Kidney tubule cell (primary cell): Measurements from ENCODE around the gene AP1S3.

ENCODE experiments used
- DNase-seq: peaks from one replicate; pipeline ENCODE4 v3.0.0-alpha.2; 2018; ENCODE audit warnings: low spot score

Gene AP1S3

DNA sequence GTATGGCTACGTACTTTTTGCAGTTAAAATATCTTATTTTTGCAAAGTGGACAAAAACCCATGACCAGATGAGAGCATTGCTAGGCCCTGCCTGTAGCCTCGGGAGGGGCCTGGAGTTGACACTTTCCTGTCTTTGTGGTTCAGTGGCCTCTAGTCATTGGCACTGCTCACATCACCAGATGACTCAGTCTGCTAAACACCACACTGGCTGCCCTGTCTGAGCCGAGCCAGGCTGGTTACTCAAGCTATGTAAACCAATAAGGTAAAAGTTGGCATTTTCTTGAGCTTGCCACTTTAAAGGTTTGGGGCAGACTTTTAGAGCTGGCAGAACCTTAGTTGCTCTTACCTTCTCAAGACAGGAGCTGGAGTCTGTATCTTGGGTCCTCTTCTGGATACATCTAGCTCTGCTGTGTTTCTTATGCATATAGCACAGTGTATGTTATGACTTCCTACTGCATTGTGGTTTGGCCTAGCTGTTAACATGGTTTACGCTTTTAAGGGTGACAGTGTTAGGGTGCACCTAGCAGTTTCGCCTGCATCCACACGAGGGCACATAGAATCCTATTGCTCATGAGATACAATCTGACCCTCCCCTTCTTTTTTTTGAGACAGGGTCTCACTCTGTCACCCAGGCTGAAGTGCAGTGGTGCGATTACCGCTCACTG, 76.4 kb downstream of the AP1S3 start:
- peak; percentile 97 for DNase-seq

DNA sequence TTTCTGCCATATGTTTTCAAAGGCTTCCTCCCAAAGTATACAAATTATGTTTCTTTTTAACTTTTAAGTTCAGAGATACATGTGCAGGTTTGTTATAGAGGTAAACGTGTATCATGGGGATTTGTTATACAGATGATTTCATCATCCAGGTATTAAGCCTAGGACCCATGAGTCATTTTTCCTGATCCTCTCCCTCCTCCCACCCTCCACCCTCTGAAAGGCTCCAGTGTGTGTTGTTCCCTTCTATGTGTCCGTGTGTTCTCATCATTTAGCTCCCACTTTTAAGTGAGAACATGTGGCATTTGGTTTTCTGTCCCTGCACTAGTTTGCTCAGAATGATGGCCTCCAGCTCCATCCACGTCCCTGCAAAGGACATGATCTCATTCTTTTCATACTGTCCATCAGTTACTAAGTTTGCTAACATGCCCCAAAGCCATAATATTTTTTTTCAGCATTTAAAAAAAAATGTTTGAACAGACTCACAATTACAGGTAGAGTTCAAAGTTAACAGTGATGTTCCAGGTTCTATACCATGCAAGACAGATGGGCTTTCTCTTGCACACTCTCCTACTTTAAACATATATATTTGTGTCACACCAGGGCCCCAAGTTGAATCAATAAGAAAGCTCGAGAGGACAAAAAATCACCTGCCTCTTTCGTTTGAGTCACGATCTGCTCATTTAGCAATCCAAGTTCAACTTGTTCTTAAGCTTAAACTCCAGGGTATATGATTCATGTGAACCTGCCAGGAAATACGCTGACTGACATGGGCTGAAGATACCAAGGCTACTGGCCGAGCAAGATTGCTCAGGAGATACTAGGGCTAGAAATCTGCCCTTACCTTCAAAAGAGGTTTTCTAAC, 77.6 kb downstream of the AP1S3 start:
- DNase-seq = peak; percentile 91

DNA sequence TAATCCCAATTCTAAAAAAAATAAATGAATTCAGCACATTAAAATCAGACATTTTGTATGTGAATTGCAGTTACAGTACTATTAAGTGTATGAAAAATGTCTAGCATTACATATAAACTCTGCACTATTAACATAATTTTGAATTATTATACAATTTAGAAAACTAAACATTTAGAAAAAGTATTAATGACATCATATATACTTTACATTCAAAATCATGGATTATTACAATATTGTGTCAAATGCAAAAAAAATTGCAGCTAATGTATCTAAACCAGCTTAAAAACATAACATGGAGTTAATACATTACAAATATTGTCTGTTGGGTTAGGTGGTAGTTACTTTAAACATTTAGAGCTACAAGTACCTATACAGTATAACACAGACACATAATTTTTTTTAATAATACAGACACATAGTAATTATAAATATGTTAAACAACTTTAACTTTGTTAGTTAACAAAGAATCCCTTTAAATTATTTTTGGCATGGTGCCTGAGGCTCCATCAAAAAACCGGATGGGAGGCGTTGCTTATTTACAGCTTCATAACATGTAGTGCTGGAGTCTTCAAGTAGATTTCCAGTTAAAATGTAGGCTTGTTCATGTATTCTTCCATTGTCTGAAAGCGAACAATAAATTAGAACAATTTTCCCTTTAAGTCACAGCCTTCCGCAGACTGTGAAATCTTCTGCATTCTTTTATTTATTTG, 79.1 kb downstream of the AP1S3 start:
- no peak for DNase-seq

DNA sequence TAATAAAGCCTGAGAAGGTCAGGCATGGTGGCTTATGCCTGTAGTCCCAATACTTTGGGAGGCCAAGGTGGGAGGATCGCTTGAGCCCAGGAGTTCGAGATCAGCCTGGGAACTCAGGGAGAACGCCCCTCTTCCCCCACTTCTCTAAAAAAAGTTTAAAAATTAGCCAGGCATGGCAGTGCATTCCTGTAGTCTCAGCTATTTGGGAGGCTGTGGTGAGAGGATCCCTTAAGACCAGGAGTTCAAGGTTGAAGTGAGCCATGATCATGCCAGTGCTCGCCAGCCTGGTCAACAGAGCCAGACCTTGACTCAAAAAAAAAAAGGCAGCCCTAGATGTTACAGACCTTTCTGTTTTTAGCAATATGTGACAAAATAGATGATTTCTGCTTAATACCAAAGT, 83.4 kb downstream of the AP1S3 start:
- no peak for DNase-seq

DNA sequence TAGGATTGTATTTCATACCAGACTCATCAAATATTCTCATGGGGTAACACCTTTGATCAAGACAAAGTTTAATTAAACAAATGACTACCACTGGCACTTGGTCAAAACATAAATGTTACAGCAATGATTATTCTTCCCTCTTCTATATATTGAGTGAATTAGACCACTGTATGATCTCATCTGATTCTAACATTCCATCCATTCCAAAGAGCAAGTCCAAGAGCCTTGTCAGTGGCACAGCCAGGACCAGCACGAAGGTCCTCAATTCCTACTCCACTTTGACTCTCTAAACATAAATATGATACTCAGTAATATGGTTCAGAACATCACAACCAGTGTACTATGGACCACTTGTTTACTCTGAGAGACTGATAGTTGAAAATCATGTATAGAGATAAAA, 86.4 kb downstream of the AP1S3 start:
- DNase-seq = peak; percentile 35

DNA sequence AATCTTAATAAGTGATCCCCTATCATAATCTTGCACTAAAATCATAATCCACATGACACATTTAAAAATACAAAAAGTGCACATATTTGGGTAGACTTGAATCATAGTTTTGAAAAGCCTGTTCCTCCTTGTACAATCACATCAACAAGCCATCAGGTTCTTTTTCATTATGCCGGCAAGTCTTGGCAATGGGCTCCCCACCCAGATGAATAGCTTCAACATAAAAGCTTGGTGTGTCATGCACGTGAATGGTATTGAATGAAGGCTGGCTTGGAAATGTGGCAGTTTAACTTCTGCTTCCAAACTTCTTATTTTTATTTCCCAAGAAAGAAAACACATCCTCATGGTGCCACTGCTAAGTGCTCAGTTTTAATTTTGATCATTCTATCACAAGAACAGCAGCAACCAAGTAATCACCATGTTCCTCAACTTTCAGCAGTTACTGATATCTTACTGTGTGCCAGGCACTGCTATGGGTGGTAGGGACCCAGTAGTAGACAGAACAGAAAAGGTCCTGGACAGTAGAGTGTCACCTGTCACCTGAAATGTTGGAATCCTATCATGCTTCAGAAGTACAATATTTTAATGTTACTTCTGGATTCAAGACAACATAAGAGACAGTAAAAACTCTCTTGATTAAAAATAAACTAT, 89.9 kb downstream of the AP1S3 start:
- no peak for DNase-seq

DNA sequence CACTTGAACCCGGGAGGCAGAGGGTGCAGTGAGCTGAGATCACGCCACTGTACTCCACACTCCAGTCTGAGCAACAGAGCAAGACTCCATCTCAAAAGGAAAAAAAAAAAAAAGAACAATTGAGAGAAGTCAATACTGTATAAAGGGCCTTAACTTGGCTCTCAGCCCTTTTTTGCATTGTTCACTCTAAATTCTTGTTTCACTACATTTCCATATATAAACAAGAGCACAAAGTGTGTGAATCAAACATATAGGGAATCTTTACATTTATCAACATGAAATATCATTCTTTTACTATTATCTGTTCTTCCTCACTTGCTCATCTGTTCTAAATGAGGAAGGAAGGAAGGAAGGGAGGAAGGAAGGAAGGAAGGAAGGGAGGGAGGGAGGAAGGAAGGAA, 90.8 kb downstream of the AP1S3 start:
- no peak for DNase-seq

DNA sequence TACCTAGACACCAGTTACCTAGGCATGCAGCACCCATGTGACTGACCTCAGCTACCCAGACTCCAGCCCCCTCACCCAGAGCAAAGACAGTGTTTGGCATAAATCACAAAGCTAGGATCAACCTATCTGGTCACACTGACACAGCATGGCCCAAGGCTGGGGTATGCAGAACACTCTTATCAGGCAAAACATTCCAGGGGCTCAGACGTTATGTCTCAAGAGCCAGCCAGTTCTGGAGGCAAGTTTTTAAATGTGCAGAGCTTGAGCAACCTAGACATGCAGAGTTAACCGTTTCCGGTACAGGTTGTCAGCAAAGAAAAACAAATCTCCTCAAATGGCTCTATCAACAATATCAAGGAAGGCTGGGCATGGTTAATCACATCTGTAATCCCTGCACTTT, 92.8 kb downstream of the AP1S3 start:
- DNase-seq = no peak

DNA sequence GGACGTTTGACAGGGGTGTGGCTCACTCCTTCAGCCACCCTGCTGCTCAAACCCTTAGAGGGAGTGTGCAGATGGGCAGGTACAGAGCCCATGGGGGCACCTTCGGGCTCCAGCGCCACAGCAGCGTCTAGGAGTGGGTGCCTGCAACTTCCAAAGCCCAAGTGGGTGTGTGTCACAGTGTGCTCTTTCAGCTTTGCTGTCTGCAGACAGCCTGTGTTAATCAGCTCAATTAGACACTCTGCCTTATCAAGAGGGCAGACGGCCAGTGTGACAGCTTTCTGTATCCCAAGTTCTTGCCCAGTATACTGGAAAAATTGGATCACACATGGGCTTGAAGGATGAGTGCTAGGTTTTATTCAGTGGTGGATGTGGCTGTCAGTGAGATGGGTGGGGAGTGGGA, 96.7 kb downstream of the AP1S3 start:
- no peak for DNase-seq

DNA sequence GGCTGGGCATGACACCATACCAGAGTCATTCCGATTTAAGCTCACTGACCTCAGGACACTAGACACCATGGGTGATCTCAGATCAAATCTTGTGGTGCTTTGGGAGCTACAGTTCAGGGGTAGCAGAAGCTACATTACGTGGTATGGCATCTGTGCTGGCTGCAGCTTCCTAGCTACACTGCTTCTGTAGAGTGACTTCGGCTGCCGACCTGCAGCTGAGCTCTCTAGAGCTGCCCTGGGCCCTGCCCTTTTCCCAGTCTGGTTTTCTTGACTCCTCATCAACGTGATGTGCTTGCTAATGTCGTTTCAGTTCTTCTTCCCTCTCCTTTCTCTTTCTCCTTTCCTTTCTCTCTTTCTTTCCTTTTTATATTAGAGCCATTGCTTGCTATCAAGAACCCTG, 100.2 kb downstream of the AP1S3 start:
- DNase-seq = no peak

DNA sequence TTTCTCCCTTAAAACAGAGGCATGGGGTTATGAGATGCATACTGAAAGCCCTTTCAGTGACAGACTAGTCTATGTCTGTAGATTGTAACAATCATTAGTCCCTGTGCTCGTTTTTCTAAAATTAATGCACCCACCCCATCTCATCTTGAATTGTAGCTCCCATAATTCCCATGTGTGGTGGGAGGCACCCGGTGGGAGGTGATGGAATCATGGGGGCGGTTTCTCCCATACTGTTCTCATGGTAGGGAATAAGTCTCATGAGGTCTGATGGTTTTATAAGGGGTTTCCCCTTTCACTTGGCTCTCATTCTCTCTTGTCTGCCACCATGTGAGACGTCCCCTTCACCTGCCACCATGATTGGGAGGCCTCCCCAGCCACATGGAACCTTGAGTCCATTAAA, 100.9 kb downstream of the AP1S3 start:
- no peak for DNase-seq

DNA sequence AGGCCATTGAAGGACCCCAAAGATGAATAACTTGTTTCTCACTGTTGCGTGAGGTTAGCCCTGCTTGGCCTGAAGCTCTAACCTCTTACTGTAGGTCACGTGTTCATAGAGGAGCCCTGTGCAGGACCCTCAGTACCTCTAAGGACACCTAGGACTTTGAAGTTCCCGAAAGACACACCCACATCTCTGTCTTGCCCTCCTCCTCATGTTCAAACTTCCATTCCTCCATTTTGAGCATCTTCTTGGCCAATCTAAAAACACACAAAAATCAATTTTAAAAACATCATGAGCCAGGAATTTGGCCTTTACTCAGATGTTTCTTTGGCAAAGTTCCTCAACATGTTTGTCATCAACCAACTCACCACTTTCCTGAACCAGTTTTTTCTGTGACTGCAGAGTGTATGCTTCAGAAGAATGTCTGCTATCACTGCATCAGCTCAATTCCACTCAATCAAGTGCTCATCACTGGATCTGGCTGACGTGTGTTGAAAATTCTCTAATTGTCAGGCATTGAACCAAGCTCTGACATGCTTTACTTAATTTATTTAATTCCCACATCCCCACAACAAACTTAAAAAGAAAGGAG, 101.6 kb downstream of the AP1S3 start:
- DNase-seq = peak; percentile 69

DNA sequence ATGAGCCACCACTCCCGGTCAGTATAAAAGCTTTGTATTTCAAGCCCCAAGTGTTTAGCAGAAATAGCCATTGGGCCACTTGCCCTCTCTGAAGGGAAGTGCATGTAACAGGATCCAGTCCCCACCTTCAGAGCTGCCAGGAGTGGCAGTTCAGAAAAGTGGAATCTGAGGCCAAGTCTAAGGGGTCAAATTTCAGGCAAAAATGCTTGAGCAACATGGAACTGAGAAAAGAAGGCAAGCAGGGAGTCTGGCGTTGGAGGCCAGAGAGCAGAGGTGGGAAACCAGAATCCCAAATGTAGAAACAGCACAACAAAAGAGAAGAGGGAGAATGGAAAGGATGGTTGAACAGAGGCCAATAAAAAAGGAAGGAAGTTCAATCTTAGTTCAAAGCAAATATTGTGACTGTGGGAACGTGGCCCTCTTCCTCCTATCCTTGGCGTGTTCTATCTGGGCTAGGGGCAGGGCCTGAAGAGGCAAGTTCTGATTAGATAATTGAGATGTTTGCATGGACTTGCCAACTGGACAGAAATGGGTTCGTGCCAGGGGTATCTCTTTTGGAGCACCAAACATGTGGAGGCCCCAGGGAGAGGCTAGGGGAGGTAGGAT, 102.2 kb downstream of the AP1S3 start:
- no peak for DNase-seq

DNA sequence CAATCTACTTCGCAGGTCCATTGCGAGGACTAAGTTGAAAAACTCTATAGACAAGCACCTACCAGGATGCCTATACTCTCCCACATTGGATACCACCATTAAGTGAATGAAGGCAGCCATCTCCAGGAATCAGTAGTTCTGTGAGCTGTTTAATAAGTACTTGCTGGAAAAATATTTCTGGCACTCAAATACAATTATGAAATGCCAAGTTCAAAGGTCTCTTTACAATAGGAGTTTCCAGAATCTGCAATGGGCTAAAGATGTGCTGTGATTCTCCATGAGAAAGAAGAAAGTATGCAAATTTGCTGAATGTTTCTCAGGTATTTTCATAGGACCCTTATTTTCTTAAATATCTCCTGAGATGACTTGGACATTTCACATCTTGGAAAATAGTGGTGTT, 103.0 kb downstream of the AP1S3 start:
- DNase-seq = no peak

DNA sequence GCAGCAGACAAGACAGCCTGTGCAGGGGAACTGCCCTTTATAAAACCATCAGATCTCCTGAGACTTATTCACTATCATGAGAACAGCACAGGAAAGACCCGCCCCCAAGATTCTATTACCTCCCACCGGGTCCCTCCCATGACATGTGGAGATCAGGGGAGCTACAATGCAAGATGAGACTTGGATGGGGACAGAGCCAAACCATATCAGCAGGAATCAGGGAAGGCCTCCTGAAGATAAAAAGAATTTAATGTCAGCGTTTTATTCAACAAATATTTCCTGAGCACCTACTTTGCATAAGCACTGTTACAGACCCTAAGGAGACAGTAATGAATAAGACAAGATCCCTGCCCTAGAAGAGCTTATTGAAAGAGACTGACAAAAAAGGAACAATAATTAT, 105.0 kb downstream of the AP1S3 start:
- no peak for DNase-seq

DNA sequence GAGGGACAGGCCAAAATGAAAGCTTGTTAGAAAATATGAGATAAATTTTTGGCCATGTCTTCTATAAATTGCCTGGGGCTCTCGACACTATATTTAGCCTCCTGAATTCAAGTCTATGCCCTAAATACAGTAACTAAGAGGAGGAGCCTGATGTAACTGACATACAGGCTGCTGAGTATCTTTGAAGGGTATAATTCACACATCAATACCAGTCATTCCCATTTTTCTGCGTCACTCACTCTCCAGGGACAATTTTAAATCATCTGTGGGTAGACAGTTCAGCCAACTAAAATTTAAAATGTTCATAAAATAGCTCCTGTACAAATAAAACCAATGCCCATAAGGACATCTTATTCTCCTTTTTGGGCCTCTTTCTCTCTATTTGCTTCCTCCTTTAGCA, 105.9 kb downstream of the AP1S3 start:
- no peak for DNase-seq

DNA sequence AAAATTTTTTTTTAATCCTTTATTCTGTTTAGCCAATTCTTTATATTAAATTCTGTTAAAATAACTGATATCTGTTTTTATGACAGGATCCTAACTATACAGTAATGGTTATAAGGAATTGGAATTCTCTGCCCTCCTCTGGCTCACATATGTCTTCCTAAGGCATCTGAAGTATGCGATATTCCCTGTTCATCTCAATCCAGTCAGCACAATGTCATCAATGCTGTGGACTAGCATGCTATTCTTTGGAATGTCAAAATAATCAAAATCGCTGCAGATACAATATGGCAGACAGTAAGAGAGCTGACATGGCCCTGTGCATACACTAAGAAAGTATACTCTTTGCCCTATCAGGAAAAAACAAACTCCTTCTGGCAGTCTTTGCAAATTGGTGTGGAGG, 107.6 kb downstream of the AP1S3 start:
- DNase-seq = no peak

DNA sequence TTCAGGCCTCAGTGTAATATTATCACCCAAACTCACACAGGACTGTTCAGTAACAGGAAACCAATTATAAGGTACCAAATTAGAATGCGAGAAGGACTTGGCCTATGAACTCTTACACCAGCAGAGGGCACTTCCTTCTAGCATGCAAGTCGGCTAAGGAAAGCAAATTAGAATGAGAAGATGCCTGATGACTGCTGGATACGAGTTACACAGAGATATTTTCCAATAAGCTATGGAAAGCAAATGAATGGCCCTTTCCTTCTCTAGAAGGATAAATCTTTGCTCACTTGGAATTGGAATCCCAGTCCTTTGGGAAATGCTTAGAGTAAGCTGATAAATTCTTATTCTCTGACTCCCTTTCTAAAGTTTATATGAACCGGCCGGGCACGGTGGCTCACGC, 109.8 kb downstream of the AP1S3 start:
- peak; percentile 72 for DNase-seq

DNA sequence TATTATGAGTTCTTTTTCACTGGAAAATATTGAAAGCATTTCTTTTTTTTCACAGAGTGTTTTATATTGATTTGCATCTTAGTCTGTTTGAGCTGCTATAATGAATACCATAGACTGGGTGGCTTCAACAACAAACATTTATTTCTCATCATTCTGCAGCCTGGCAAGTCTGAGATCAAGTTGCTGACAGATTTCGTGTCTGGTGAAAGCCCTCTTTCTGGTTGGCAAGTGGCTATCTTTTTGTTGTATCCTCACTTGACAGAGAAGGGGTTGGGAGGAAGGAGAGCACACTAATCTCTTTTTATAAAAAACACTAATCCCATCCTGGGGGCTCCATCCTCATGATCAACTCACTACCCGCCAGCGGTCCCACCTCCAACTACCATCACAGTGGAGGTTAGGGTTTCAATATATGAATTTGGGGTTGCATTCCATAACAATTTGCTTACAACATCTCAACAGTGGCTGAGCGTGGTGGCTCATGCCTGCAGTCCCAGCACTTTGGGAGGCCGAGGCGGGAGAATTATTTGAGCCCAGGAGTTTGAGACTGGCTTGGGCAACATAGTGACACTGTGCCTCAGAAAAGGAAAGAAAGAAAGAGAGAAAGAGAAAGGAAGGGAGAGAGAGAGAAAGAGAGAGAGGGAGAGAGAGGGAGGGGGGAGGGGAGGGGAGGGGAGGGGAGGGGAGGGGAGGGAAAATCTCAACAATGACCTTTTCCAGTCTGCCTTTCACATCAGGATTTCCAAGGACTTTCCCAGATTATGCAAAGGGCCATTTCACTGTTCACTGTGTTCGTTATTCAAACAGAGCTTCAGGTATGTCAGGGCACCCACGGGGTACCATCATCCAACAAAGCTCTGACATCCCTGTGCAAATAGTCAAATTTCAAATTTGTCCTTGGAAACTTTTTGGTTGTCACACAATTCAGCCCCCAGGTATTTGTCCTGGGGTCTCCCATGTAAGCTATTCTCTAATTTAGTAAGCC, 111.1 kb downstream of the AP1S3 start:
- DNase-seq = no peak

DNA sequence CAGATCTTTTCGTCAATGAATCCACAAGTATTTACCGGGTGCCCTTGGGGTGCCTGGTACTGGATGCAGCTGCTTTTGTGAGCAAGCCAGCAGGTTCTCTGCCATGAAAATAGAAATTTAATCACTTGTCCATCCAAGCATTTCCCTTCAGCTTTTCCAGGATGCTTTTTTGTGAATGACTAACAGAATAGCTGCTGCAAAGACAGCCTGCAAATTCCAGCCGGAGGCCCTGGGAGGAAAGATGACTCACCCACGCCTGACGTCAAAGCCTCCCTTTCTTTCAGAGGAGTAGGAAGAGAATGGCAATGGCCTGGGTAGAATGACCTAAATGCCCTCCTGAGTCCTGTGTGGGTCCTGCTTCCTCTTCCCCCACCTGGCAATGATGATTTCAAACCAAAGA, 111.9 kb downstream of the AP1S3 start:
- DNase-seq = peak; percentile 97

DNA sequence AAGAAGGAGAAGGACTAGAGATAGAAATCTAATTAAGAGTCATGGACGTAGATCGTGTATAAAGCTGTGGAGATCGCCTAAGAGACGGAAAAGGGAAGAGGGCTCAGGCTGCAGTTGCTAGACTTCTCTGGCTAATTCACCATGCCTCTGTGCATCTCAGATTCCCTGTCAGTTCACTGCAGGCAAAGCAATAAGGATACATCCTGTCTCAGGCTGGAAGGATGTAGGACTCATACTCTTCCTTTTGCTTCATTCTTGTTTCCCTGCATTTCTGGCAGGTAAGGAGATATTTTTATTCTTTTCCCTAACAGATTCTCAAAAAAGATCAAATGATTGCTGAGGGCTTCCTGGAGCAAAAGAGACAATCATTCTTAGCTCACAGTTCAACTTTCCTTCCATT, 112.5 kb downstream of the AP1S3 start:
- peak; percentile 25 for DNase-seq
